HG03135 (cell line): ENCODE measurements around the gene TULP1.

ENCODE experiments used
- ATAC-seq: cut with Tn5 transposase; IDR thresholded peaks from one replicate; pipeline ENCODE4 v1.9.1; 2021; ENCODE audit warnings: mild to moderate bottlenecking, moderate library complexity; ENCODE audit not compliant: unreplicated experiment

TULP1 gene

GRCh38 chr6:35484921-35485392 lies 27.7 kb downstream of the TULP1 start:
- ATAC-seq: no peak

DNA sequence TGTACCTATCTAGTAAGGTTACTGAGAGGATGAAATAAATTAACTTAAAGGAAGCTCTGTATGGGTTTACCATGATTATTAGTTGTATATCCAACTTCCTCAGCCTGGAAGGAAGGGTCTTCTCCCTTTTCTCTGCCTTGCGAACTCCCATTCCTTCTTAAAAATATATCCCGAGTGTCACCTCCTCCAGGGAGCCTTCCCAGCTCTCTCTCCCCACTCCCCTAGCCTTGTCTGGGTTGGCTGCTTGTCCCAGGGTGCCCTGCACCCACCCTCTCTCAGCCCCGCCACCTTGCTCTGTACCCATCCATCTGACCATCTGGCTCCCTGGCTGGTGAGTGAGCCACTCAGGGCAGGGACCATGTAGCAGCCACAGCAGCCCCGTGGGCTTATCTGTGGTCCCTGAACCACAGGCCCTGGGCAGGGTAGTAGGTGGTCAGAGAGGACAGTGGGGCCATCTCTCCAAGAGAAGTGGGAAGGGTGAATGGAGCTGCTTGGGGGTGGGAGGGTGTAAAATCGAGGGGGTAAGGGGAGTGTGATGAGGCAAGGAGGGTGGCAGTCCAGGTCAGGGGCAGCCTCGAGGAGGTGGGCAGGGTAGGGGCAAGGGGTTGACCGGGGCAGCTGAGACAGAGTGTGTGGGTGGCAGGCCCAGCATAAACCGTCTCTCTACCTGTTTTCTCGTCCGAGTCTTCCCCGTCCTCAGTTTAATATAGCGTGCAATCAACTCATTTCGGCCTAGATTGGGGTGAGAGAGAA lies 28.6 kb downstream of the TULP1 start:
- ATAC-seq: no peak

GRCh38 chr6:35483490-35483889 lies 29.2 kb downstream of the TULP1 start:
- no peak for ATAC-seq

DNA sequence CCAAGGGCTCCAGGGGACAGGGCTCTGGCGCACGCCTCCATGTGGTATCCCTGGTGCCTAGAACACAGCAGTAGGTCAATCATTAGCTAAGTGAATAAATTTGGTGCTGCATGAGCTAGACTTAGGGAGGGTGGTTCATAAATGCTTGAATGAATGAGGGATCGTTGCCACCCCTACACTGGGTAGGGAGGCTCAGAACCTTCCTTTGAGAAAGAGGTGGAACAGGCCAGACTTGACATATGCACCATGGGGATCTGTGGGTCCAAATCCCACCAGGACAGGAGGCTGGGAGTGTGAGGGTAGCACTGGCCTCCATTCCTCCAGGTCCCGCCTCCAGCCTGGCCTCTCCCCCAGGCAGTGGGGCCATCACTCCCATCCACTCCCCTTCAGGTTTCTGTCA lies 29.6 kb downstream of the TULP1 start:
- no peak for ATAC-seq

- ATAC-seq: no peak
Observed at GRCh38 chr6:35481226-35481625, 31.5 kb downstream of the TULP1 start.

DNA sequence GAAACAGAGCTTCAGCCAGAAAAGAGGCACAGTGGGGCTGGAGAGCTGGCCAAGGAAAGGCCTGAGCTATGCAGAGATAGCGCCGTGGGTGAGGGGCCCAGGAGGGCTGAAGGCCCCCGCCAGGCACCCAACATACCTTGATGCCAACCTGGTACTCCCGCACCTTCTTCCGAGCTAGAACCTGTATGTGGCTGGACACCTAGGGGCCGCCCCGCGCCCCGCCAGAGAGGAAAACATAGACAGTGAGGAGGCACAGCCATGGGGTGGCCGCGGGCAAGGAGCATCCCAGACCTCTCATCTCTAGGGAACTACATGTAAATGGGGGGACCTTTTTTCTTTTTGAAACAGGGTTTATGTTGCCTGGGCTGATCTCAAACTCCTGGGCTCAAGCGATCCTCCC lies 32.5 kb downstream of the TULP1 start:
- no peak for ATAC-seq

GRCh38 chr6:35478259-35478658 lies 34.4 kb downstream of the TULP1 start:
- ATAC-seq: no peak

DNA sequence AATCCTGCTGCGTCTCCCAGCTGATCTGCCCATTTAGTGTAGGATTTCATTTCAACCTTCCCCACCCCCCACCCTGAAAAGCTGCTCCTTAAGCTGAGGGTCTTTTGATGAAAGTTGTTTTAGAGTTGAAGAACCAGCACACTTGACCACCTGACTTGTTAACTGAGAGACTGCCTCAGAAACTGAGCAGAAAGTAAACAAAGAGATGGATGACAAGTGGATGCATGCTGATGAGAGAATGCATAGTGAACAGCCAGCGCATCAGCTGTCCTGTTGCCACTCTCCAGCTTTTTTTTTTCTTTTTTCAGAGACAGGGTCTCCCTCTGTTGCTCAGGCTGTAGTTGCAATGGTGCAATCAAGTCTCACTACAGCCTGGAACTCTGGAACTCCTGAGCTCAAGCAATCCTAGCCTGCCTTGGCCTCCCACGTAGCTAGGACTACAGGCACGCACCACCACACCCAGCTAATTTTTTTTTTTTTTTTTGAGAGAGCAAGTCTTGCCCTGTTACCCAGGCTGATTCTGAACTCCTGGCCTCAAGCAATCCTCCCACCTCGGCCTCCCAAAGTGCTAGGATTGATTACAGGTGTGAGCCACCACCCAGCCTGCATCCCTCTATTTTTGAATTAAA lies 35.0 kb downstream of the TULP1 start:
- ATAC-seq: no peak

DNA sequence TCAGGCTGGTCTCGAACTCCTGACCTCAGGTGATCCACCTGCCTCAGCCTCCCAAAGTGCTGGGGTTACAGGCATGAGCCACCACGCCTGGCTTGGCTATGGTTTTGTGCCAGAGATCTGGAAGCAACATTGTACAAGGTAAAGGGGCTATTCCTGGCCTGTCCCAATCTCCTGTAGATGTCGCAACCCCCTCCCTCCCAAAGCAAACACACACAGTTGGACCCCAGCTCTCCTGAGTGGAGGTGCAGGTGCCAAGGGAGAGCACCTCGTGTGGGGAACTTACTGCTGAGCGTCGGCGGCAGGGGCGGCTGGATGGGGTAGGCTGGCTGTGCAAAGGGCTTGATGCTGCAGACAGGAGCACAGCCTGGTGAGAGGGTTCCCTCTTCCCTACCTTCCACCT lies 35.7 kb downstream of the TULP1 start:
- ATAC-seq: no peak

- no peak for ATAC-seq
Observed at GRCh38 chr6:35476004-35476403, 36.7 kb downstream of the TULP1 start.

GRCh38 chr6:35475573-35475972 lies 37.1 kb downstream of the TULP1 start:
- ATAC-seq: no peak

GRCh38 chr6:35474942-35475570 lies 37.6 kb downstream of the TULP1 start:
- ATAC-seq: no peak

- no peak for ATAC-seq
Observed at GRCh38 chr6:35474131-35474941, 38.4 kb downstream of the TULP1 start.

DNA sequence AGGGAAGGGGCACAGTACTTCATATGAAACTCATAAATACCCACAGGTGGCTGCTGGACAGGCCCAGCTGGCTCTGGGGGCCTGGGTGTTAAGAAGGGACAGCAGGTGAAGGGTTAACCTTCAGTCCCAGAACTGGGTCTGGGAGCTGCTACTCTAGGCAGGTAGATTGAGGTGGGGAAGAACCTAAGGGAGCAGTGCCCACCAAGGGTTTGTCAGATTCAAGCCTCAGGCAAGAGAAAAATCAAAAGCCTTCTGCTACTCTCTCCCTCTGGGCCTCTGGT lies 38.9 kb downstream of the TULP1 start:
- no peak for ATAC-seq

DNA sequence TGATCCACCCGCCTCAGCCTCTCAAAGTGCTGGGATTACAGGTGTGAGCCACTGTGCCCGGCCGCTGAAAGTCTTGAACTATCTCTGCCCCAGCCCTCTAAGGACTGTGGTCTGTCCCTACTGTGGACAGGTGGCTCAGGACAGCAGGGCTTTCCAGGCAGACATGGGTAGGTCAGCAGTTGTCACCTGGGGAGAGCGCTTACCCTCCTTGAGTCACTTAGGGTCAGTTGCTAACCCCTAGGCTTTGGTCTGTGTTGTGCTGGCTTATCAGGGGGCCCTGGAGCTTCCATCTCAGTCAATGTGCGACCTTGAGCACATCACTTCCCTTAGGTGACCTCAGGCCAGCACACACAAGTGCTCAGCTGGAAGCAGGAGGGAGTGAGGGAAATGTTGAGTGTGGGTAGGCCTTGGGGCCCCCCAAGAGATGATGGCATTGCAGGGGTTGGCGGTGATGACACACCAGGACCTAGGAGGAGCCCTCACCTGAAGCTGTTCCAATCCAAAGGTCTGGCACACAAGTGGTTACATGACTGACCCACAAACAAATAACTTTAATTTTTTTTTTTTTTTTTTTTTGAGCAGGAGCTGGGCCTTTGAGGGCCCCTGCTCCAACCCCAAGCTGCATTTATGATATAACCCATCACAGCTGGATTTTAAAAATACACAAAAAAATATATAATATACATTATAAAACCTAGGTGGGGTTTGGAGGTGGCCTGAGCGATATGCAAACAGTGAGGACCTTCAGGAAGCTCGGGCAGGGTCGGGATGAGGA lies 39.4 kb downstream of the TULP1 start:
- no peak for ATAC-seq

DNA sequence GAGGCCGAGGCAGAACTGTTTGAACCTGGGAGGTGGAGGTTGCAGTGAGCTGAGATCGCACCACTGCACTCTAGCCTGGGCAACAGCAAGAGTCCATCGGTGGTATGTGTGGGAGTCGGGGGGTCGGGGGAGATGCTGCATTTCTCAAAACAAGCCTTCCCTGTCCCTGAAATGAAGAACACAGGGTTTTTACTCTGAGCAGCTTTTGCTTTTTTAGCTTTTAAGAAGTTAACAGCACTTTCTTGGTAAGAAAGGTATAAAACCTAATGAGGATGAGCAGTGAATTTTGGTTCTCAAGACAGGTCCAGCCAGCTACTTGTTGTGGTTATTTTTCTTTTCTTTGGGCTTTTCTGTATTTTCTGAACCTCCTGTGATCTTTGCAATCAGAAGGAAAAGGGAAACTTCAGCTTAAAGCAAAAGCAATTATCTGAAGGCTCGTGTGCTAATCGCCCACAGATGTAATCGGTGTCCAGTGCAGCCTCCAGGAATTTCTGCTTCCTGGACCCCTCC lies 40.8 kb downstream of the TULP1 start:
- no peak for ATAC-seq

DNA sequence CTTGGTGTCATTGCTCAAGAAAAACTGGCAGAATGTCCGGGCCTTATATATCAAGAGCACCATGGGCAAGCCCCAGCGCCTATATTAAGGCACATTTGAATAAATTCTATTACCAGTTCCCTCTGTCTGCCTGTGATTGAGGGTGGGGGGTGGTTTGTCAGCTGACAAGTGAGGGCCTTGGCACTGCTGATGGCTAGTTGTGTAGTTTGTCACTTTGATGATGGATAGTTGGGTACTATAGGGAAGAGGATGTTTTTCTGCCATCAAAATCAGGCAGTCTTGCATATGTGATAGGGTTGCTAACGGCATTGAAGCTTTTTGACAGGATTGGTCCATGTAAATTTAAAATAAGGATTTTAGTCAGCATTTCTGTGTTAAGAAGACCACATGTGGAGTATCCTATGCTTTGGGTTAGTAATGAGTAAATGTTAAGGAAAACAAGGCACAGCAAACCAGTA lies 42.0 kb downstream of the TULP1 start:
- no peak for ATAC-seq

- no peak for ATAC-seq
Observed at GRCh38 chr6:35469751-35470662, 42.7 kb downstream of the TULP1 start.

DNA sequence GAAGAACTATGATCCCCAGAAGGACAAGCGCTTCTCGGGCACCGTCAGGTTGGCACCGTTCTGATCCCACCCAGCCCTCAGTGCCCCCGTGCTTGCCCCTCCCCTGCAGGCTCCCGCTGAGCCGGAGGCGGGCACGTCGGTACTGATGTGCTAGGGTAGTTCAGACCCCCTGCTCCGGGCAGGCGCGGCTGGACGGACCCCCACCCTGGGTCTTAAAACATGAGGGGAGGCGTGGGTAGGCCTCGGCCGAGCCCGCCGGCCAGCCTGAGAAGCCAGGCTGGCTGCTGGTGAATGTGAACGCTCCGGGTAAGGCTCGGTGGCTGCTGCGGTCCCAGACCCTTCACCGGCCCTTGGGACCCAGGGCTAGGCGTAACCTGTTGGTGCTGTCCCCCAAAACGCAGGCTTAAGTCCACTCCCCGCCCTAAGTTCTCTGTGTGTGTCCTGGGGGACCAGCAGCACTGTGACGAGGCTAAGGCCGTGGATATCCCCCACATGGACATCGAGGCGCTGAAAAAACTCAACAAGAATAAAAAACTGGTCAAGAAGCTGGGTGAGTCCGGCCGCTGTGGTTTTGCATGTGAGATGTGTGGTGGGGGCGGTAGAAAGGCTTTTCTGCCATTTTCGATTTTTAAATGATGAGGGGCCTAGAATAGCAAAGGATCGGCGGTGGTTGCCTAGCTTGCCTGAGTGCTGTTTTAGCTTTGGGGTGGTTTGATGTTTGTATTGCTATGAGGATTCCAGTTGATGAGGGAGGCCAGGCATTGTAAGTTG lies 43.5 kb downstream of the TULP1 start:
- ATAC-seq: peak; percentile 6
